ENCODE results near the gene ATRNL1.

Gene ATRNL1

DNA sequence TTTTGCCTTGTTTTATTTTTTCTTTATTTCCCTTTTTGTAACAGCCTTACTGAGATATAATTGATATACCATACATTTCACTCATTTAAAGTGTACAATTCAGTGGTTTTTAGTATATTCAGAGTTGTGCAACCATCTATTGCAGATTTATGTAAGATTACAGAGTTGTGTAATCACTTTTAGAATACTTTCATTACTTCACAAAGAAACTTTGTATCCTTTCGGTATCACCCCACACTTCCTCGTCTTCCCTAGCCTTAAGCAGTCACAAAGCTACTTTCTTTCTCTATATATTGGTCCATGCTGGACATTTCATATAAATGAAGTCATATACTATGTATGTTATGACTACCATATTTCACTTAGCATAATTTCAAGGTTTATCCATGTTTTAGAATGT, 74.6 kb downstream of the ATRNL1 start:
- TF ChIP-seq, protein P1, sequence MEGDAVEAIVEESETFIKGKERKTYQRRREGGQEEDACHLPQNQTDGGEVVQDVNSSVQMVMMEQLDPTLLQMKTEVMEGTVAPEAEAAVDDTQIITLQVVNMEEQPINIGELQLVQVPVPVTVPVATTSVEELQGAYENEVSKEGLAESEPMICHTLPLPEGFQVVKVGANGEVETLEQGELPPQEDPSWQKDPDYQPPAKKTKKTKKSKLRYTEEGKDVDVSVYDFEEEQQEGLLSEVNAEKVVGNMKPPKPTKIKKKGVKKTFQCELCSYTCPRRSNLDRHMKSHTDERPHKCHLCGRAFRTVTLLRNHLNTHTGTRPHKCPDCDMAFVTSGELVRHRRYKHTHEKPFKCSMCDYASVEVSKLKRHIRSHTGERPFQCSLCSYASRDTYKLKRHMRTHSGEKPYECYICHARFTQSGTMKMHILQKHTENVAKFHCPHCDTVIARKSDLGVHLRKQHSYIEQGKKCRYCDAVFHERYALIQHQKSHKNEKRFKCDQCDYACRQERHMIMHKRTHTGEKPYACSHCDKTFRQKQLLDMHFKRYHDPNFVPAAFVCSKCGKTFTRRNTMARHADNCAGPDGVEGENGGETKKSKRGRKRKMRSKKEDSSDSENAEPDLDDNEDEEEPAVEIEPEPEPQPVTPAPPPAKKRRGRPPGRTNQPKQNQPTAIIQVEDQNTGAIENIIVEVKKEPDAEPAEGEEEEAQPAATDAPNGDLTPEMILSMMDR (IDR thresholded peaks at IDR 0.05), result no peak

DNA sequence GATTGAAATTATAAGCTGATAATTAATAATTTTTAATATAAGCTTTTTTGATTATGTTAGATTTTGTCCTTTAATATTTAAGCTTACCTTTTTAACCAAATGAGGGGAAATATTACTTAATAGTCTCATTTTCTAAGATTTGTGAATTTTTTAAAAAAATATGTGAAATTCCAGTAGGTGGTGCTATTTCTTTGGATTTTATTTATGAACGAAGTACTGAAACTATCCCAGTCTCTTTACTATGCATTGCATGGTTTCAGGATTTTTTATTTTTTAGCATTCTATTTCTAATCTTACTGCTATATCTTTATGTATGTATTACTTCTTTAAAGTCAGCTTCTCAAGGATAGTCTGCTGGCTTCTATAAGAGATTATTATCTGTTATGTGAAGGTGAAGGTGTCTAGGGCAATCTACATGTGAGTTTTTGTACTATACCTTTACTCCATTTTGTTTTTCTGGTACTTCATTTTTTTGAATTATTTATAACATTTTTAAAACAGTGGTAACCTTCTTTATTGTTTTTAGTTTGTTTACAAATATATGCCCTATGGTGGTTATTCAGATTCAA, 78.3 kb downstream of the ATRNL1 start:
- TF ChIP-seq, protein P1 (IDR thresholded peaks at IDR 0.05), result peak; percentile 44; the same call in 1 of the 2 replicates

DNA sequence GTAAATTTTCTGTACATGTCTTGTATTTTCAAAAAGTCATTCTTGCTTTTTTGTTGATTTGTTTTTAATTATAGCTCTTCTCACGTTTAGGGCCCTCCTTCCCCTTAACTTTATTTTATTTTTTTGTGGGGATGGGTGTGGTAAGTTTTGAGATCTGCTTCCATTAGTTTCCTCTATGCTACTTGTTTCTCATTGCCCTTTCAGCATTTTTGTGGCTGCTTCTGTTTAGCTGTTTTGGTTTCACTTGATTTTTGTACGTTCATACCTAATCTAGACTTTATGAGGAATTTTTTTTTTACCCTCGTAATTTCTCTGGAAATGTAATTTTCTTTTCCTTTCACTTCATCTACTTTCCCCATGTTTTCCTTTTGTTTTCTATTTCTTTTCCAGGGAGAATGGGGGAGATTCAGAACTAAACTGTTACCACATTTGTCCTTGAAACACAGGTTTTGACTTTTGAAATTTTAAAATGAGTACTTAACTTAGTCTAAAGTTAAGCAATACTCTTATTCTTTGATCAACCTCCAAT, 80.8 kb downstream of the ATRNL1 start:
- TF ChIP-seq, protein P1 (IDR thresholded peaks at IDR 0.05), result no peak

DNA sequence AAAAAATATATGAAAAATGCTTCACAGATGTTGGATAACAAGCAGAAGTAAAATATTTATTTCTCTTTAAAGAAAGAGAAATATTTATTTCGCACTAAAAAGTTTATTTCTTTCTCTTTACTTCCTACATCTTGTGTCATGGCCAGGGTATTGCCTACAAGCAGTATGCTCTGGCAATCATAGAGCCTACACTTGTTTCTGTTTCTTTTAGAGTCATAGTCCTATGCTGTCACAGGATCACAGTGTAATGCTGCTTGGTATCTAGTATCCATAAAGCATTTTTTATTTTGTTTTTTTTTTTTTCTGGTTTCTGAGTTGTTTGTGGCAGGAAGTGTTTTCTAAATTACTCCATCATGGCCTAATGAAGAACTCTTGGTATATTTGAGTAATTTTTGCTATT, 116.0 kb downstream of the ATRNL1 start:
- TF ChIP-seq, protein P1 (IDR thresholded peaks at IDR 0.05), result no peak

DNA sequence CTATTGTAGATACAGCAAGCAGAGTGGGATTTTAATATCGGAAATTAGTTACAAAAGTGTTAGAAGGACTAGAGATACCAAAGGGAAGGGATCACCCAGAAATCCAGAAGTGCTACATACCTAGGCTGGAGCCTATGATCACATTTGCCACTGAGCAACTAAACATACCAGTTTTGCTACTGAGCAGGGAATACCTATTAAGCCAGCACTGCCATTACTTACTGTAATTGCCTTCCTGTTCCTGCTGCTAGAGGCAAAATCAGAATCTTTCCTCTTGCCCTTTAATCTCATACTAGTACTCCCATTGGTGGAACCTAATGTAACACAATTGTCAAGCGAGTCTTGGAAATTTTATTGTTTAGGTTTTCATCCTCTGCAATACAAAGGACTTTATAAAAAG, 121.7 kb downstream of the ATRNL1 start:
- TF ChIP-seq, protein P1 (IDR thresholded peaks at IDR 0.05), result no peak

DNA sequence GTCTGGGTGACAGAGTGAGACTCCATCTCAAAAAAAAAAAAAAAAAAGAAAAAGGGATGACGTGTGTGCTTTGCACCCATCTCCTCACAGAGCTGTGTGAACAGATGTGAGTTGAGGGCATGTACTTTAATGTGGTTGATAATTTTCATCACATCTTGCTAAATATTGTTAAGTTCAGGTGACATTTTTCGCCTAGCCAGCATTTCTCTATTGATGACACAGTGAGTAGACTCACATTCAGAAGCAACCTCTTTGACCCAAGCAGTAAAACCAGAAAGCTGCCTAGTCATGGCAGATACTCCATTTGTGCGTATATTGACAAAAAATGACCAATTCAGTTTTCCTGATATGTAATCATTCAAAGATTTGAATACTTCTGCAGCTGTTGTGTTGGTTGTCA, 126.0 kb downstream of the ATRNL1 start:
- TF ChIP-seq, protein P1 (IDR thresholded peaks at IDR 0.05), result no peak

DNA sequence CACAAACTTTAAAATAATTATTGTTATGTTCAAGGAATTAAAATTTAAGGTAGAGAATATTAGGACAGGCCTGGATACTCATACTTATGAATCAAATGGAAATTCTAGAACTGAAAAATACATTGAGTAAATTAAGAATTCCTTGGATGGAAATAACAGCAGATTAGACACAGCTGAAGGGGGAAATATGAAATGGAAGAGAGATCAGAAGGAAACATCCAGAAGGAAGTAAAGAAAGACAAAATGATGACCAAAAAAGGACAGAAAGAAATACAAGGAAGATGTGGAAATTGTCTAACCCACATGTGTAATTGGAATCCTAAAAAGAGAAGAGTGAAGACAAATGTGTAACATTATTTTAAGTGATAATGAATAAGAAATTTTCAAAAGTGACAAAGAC, 128.9 kb downstream of the ATRNL1 start:
- TF ChIP-seq, protein P1 (IDR thresholded peaks at IDR 0.05), result no peak

DNA sequence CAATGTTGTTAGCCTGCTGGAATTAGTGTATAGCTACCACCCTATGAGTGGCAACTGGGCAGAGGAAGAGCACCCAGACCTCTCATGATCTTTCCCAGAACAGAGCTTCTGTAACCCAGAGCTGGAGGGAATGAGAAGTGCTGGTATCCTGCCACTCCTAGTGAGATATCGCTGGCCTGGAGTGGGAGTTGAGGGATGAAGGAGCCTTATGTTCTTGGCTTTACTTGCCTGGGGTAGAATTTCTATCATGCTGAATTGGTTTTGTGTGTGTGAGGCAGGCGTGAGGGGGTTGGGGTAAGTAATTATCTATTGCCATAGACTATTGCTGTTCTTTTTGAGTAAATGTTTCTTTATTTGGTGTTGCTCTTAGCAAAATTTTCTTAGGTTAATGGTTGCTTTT, 146.6 kb downstream of the ATRNL1 start:
- TF ChIP-seq, protein P1 (IDR thresholded peaks at IDR 0.05), result no peak

Data from LNCAP (cell line).